Neural cell (in vitro differentiated cells): ENCODE data around the gene NPFFR2. TPM values are rescaled to one million over a fixed set of nuclear protein-coding genes. Genes with fewer than 3 reads are reported as not detected.

Experiments
- H2AFZ ChIP-seq: fragments of 200-600, 300-800 bp; sonication (generic), shearing (Covaris generic); 2 replicates; pipeline ENCODE4 v1.6.0; 2014; ENCODE audit warnings: low read depth, mild to moderate bottlenecking, antibody characterized with exemption, low read length, moderate library complexity
- H3F3A ChIP-seq: fragments of 200-600 bp; shearing (Covaris generic); 2 replicates; pipeline ENCODE4 v1.6.1; 2016; ENCODE audit warnings: mild to moderate bottlenecking, moderate library complexity, mixed read lengths, antibody characterized with exemption, low read length; ENCODE audit not compliant: insufficient read depth, poor library complexity, severe bottlenecking
- H3K27ac ChIP-seq: fragments of 200-600, 300-800 bp; sonication (generic), shearing (Covaris generic); 2 replicates; pipeline ENCODE4 v1.5.1; 2014; ENCODE audit warnings: mild to moderate bottlenecking, low read length, moderate library complexity
- H3K27me3 ChIP-seq: fragments of 300-800, 200-600 bp; sonication (generic), shearing (Covaris generic); 2 replicates; pipeline ENCODE4 v1.6.0; 2014; ENCODE audit warnings: mild to moderate bottlenecking, low read depth, low read length, moderate library complexity; ENCODE audit not compliant: insufficient read depth
- H3K36me3 ChIP-seq: fragments of 300-800, 200-600 bp; sonication (generic), shearing (Covaris generic); 2 replicates; pipeline ENCODE4 v1.5.1; 2014; ENCODE audit warnings: mild to moderate bottlenecking, antibody characterized with exemption, low read length, moderate library complexity; ENCODE audit not compliant: insufficient read depth
- H3K4me2 ChIP-seq: fragments of 300-800, 200-600 bp; sonication (generic), shearing (Covaris generic); 2 replicates; pipeline ENCODE4 v1.6.0; 2014; ENCODE audit warnings: mild to moderate bottlenecking, low read length
- H3K4me3 ChIP-seq: fragments of 300-800, 200-600 bp; sonication (generic), shearing (Covaris generic); 2 replicates; pipeline ENCODE4 v1.5.1; 2014; ENCODE audit warnings: mild to moderate bottlenecking, low read length, moderate library complexity
- H3K79me2 ChIP-seq: fragments of 200-600 bp; shearing (Covaris generic); replicated peaks from 2 replicates; pipeline ENCODE4 v1.6.0; 2014; ENCODE audit warnings: mild to moderate bottlenecking, low read length, moderate library complexity; ENCODE audit not compliant: insufficient read depth
- H3K9ac ChIP-seq: fragments of 300-800, 200-600 bp; sonication (generic), shearing (Covaris generic); 2 replicates; pipeline ENCODE4 v1.6.1; 2016; ENCODE audit warnings: mild to moderate bottlenecking, low read length, mixed read lengths
- H3K9me2 ChIP-seq: fragments of 200-600 bp; shearing (Covaris generic); 2 replicates; pipeline ENCODE4 v1.6.1; 2016; ENCODE audit warnings: mild to moderate bottlenecking, low read length, mixed read lengths; ENCODE audit not compliant: insufficient read depth
- H3K9me3 ChIP-seq: fragments of 200-600, 300-800 bp; sonication (generic), shearing (Covaris generic); 2 replicates; pipeline ENCODE4 v1.6.1; 2016; ENCODE audit warnings: mild to moderate bottlenecking, mixed run types, low read length, moderate library complexity, mixed read lengths
- H4K20me1 ChIP-seq: fragments of 200-600 bp; shearing (Covaris generic); 2 replicates; pipeline ENCODE4 v1.6.1; 2016; ENCODE audit warnings: mild to moderate bottlenecking, mixed run types; ENCODE audit not compliant: insufficient read depth
- CTCF ChIP-seq: fragments of 450-650 bp; IDR thresholded peaks from 2 replicates; pipeline ENCODE4 v1.5.1; 2014; ENCODE audit warnings: antibody characterized with exemption, mild to moderate bottlenecking, moderate library complexity; ENCODE audit not compliant: poor library complexity, severe bottlenecking
- EP300 ChIP-seq: fragments of 450-650 bp; conservative IDR thresholded peaks from 2 replicates; pipeline ENCODE4 v1.6.1; 2014; ENCODE audit warnings: antibody characterized with exemption, mild to moderate bottlenecking, moderate library complexity; ENCODE audit not compliant: poor library complexity, severe bottlenecking
- EZH2 ChIP-seq: fragments of 200-600, 300-800 bp; shearing (Covaris generic), sonication (generic); IDR thresholded peaks from 2 replicates; pipeline ENCODE4 v1.6.1; 2014; ENCODE audit warnings: antibody characterized with exemption, low read length, borderline replicate concordance, mild to moderate bottlenecking; ENCODE audit not compliant: insufficient read depth, poor library complexity, severe bottlenecking
- MXI1 ChIP-seq: fragments of 450-650 bp; conservative IDR thresholded peaks from 2 replicates; pipeline ENCODE4 v1.6.1; 2014; ENCODE audit warnings: antibody characterized with exemption, mild to moderate bottlenecking; ENCODE audit not compliant: poor library complexity, severe bottlenecking
- POLR2AphosphoS5 ChIP-seq: IDR thresholded peaks from 2 replicates; pipeline ENCODE4 v1.6.1; 2012
- RAD21 ChIP-seq: fragments of 450-650 bp; conservative IDR thresholded peaks from 2 replicates; pipeline ENCODE4 v1.6.1; 2014; ENCODE audit warnings: antibody characterized with exemption, mild to moderate bottlenecking, moderate library complexity
- SMC3 ChIP-seq: fragments of 450-650 bp; conservative IDR thresholded peaks from 2 replicates; pipeline ENCODE4 v1.6.1; 2014; ENCODE audit warnings: antibody characterized with exemption, mild to moderate bottlenecking, moderate library complexity; ENCODE audit not compliant: poor library complexity
- TAF1 ChIP-seq: IDR thresholded peaks from 2 replicates; pipeline ENCODE4 v1.6.1; 2012; ENCODE audit warnings: low read depth
- polyA minus RNA-seq: library from RNA; depleted of rRNA, polyadenylated mRNA; stranded (reverse); fragments of >200 nt; gene quantifications from 2 replicates; pipeline ENCODE4 v1.2.3, GENCODE V29; 2014
- polyA plus RNA-seq: library from polyadenylated mRNA; depleted of rRNA; stranded (reverse); fragments of >200 nt; gene quantifications from 2 replicates; pipeline ENCODE4 v1.2.3, GENCODE V29; 2014
- TF ChIP-seq, protein P1 (sequence below): IDR thresholded peaks from 2 replicates; pipeline ENCODE4 v1.6.1; 2012; ENCODE audit warnings: borderline replicate concordance

Gene NPFFR2
- polyA plus RNA-seq (not detected in 2 replicates), polyA minus RNA-seq (not detected in 2 replicates)

- no peaks in the 10 kb centered on the region for H3K27me3 ChIP-seq
- H3K9me3 ChIP-seq = no peaks in the 10 kb centered on the region
- no peaks in the 10 kb centered on the region for H4K20me1 ChIP-seq
- no peaks in the 10 kb centered on the region for H3K79me2 ChIP-seq
- no peak within 1 kb of the TSS for H3K9ac ChIP-seq
- no peaks in the 10 kb centered on the region for H3K36me3 ChIP-seq
- no peak within 1 kb of the TSS for H3K4me3 ChIP-seq
- no peak within 1 kb of the TSS for H2AFZ ChIP-seq
- no peak within 1 kb of the TSS for H3K4me2 ChIP-seq
- no peaks in the 10 kb centered on the region for H3F3A ChIP-seq
- no peaks in the 10 kb centered on the region for H3K9me2 ChIP-seq
- TF ChIP-seq CTCF = no peak
- TF ChIP-seq MXI1 = no peak
- TF ChIP-seq EP300 = no peak
- TF ChIP-seq RAD21 = no peak
- TF ChIP-seq, protein P1, sequence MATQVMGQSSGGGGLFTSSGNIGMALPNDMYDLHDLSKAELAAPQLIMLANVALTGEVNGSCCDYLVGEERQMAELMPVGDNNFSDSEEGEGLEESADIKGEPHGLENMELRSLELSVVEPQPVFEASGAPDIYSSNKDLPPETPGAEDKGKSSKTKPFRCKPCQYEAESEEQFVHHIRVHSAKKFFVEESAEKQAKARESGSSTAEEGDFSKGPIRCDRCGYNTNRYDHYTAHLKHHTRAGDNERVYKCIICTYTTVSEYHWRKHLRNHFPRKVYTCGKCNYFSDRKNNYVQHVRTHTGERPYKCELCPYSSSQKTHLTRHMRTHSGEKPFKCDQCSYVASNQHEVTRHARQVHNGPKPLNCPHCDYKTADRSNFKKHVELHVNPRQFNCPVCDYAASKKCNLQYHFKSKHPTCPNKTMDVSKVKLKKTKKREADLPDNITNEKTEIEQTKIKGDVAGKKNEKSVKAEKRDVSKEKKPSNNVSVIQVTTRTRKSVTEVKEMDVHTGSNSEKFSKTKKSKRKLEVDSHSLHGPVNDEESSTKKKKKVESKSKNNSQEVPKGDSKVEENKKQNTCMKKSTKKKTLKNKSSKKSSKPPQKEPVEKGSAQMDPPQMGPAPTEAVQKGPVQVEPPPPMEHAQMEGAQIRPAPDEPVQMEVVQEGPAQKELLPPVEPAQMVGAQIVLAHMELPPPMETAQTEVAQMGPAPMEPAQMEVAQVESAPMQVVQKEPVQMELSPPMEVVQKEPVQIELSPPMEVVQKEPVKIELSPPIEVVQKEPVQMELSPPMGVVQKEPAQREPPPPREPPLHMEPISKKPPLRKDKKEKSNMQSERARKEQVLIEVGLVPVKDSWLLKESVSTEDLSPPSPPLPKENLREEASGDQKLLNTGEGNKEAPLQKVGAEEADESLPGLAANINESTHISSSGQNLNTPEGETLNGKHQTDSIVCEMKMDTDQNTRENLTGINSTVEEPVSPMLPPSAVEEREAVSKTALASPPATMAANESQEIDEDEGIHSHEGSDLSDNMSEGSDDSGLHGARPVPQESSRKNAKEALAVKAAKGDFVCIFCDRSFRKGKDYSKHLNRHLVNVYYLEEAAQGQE = no peak
- TF ChIP-seq EZH2 = no peak
- TF ChIP-seq SMC3 = no peak
- TF ChIP-seq POLR2AphosphoS5 = no peak
- no peak for TF ChIP-seq TAF1
- no peak within 1 kb of the TSS for H3K27ac ChIP-seq
Measured at GRCh38 chr4:72031868-72032608, at the start of gene NPFFR2. Gene NPFFR2 (plus strand): TSS chr4:72032000. CDS start chr4:72128592, 96,592 bp downstream.

DNA sequence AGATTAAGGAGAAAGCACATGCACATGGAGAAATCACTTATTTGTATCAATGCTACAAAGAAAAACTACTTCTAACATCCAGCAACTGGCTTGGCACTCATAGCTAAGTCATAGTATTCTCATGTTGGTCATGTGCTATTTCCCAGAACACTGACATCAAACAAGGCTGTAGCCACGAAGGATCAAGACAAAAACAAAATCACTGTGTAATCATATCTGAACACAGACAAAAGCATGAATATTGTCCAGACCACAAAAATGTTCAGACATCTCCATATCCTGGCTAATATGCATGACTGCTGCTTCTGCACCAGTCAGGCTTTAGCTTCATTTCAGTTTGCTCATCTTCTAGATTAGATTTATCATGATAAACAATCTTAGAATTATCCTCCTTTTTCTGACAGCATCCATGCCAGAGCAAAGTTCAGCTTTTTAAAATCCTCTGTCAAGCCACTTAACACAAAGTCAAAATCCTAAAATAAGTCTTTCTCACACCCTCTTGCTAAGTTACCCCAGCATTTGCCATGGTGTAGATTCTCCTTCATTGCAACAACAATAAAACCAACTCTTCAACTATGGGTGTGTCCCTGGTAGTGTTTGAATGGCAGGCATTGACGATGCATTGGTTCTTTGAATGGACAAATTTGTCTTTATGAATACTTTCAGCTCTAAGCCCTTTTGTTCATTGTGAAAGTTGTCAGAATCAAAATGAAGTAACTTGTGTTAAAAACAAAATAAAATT lies 39.1 kb upstream of the NPFFR2 start:
- no peak overlapping the region for H3K9ac ChIP-seq
- H3K9me2 ChIP-seq = no peaks in the 10 kb centered on the region
- H3K27me3 ChIP-seq = no peaks in the 10 kb centered on the region
- no peak overlapping the region for H3K4me2 ChIP-seq
- H3K4me3 ChIP-seq = no peak overlapping the region
- no peaks in the 10 kb centered on the region for H3K79me2 ChIP-seq
- H3K36me3 ChIP-seq = no peaks in the 10 kb centered on the region
- no peaks in the 10 kb centered on the region for H3F3A ChIP-seq
- H4K20me1 ChIP-seq = no peaks in the 10 kb centered on the region
- no peak overlapping the region for H3K27ac ChIP-seq
- H2AFZ ChIP-seq = no peak overlapping the region
- TF ChIP-seq MXI1 = no peak
- no peaks in the 10 kb centered on the region for H3K9me3 ChIP-seq
